Osteocyte (in vitro differentiated cells): Measurements from ENCODE around the gene HMBS. TPM values are rescaled to one million over a fixed set of nuclear protein-coding genes. Genes with fewer than 3 reads are reported as not detected.

Source experiments
- DNase-seq: peaks from one replicate; pipeline ENCODE4 v3.0.0; 2021; ENCODE audit warnings: mixed read lengths; ENCODE audit not compliant: unreplicated experiment; ENCODE audit errors: extremely low spot score
- H3K27ac Mint-ChIP-seq: one replicate; pipeline ENCODE4 v1.8.0; 2021; ENCODE audit warnings: mild to moderate bottlenecking, mixed read lengths; ENCODE audit not compliant: unreplicated experiment
- H3K27me3 Mint-ChIP-seq: one replicate; pipeline ENCODE4 v1.8.0; 2021; ENCODE audit warnings: mixed read lengths; ENCODE audit not compliant: unreplicated experiment
- H3K36me3 Mint-ChIP-seq: one replicate; pipeline ENCODE4 v1.8.0; 2021; ENCODE audit warnings: mixed read lengths; ENCODE audit not compliant: unreplicated experiment
- H3K4me1 Mint-ChIP-seq: one replicate; pipeline ENCODE4 v1.8.0; 2021; ENCODE audit warnings: mixed read lengths; ENCODE audit not compliant: unreplicated experiment
- H3K4me3 Mint-ChIP-seq: one replicate; pipeline ENCODE4 v1.8.0; 2021; ENCODE audit warnings: mild to moderate bottlenecking, moderate library complexity, mixed read lengths; ENCODE audit not compliant: unreplicated experiment
- H3K9me3 Mint-ChIP-seq: one replicate; pipeline ENCODE4 v1.8.0; 2021; ENCODE audit warnings: mixed read lengths; ENCODE audit not compliant: unreplicated experiment
- CTCF ChIP-seq: fragments of 200-600 bp; sonication (generic); IDR thresholded peaks from 2 replicates; pipeline ENCODE4 v1.5.0; 2021; ENCODE audit warnings: antibody characterized with exemption, mild to moderate bottlenecking, moderate library complexity
- total RNA-seq: library from RNA; stranded (reverse); gene quantifications from 2 replicates; pipeline ENCODE4 v1.2.1, GENCODE V29; 2021

HMBS gene
- total RNA-seq, 1 donor from 2014 or later, result 18.6 TPM

GRCh38 chr11:119044708-119045107 lies 40.0 kb upstream of the HMBS start:
- no peak for TF ChIP-seq CTCF
- Mint-ChIP-seq H3K4me1 (no peaks in the 10 kb centered on the region), H3K9me3 (no peaks in the 10 kb centered on the region), H3K4me3 (no peak overlapping the region), H3K27me3 (no peaks in the 10 kb centered on the region), H3K36me3 (peaks cover 32% of the 10 kb centered on the region), H3K27ac (no peak overlapping the region)
- no peak for DNase-seq

GRCh38 chr11:119046489-119046888 lies 38.2 kb upstream of the HMBS start:
- Mint-ChIP-seq H3K27me3 (no peaks in the 10 kb centered on the region), H3K4me1 (no peaks in the 10 kb centered on the region), H3K27ac (no peak overlapping the region), H3K9me3 (no peaks in the 10 kb centered on the region), H3K4me3 (no peak overlapping the region), H3K36me3 (peaks cover 43% of the 10 kb centered on the region)
- no peak for TF ChIP-seq CTCF
- no peak for DNase-seq

- peaks cover 47% of the 10 kb centered on the region for H3K36me3 Mint-ChIP-seq
- H3K27me3 Mint-ChIP-seq, result no peaks in the 10 kb centered on the region
- H3K4me3 Mint-ChIP-seq, result no peak overlapping the region
- H3K4me1 Mint-ChIP-seq, result no peaks in the 10 kb centered on the region
- H3K9me3 Mint-ChIP-seq, result no peaks in the 10 kb centered on the region
- no peak overlapping the region for H3K27ac Mint-ChIP-seq
- TF ChIP-seq CTCF, result no peak
- no peak for DNase-seq
These were observed 37.5 kb upstream of the HMBS start for GRCh38 chr11:119047205-119047604.

- no peak for TF ChIP-seq CTCF
- Mint-ChIP-seq H3K36me3 (peaks cover 62% of the 10 kb centered on the region), H3K27me3 (no peaks in the 10 kb centered on the region), H3K4me3 (no peak overlapping the region), H3K9me3 (no peaks in the 10 kb centered on the region), H3K4me1 (no peaks in the 10 kb centered on the region), H3K27ac (no peak overlapping the region)
- DNase-seq, result no peak
These were observed 36.0 kb upstream of the HMBS start for GRCh38 chr11:119048644-119049043.

- DNase-seq, result no peak
- H3K27me3 Mint-ChIP-seq, result no peaks in the 10 kb centered on the region
- TF ChIP-seq CTCF, result no peak
- H3K36me3 Mint-ChIP-seq, result peaks cover 65% of the 10 kb centered on the region
- H3K27ac Mint-ChIP-seq, result no peak overlapping the region
- H3K4me1 Mint-ChIP-seq, result no peaks in the 10 kb centered on the region
- no peaks in the 10 kb centered on the region for H3K9me3 Mint-ChIP-seq
- no peak overlapping the region for H3K4me3 Mint-ChIP-seq
These were observed 35.6 kb upstream of the HMBS start for GRCh38 chr11:119049081-119049480.
